ENCODE measurements around the gene ARNT2.

The ARNT2 gene

DNA sequence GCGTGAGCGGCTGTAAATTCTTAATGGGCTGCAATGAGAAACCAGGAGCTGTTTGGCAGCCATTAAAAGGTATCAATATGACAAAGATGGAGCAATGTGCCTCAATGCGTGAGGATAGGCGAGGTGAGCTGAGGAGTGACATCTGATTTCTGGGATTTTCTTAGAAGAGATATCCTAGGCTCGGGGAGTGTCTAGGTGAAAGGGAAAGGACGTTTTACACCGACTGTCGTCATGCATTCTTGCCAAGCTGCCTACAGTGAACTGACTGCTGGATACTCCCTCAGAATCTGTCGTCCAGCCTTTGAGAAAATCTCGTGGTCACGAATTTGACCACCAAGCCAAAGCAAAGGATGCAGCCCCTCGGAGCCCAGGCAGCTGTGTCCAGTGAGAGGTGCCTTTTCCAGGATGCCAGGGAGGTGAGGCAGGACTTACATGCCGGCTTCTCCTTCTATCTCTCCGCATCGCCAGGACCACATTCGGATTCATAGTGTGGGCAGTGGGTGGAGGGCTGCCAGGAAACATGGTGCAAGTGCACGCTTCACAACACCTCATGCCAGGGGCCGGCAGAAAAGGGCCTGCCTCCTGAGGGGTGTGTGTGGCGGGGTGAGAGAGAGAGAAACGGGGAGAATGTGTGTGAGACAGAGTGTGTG is 210.7 kb downstream of the ARNT2 start:
- TF ChIP-seq CTCF (IDR thresholded peaks at IDR 0.05; ENCODE audit: low read length), result no peak
- TF ChIP-seq EZH2 (IDR thresholded peaks at IDR 0.05; ENCODE audit: borderline replicate concordance, low read length), result no peak
- Histone ChIP-seq H3K9me3 (ENCODE audit: low read length) (no peaks in the 10 kb centered on the region), H3K27me3 (ENCODE audit: insufficient read depth, low read length) (peaks cover 3% of the 10 kb centered on the region; the same call in 1 of the 2 replicates), H3K4me3 (ENCODE audit: low read depth, low read length, poor library complexity, severe bottlenecking) (no peak overlapping the region), H3K9me2 (ENCODE audit: low read depth, low read length) (no peaks in the 10 kb centered on the region), H3K36me3 (ENCODE audit: insufficient read depth, low read length) (no peaks in the 10 kb centered on the region), H4K20me1 (ENCODE audit: insufficient read depth, low read length) (no peaks in the 10 kb centered on the region), H3K4me1 (ENCODE audit: insufficient read depth, low read length, severe bottlenecking) (no peaks in the 10 kb centered on the region), H3K4me2 (ENCODE audit: low read length) (no peak overlapping the region), H2AFZ (ENCODE audit: low read length) (no peak overlapping the region), H3K9ac (ENCODE audit: low read length) (no peak overlapping the region), H3K27ac (ENCODE audit: low read depth, low read length, poor library complexity, severe bottlenecking) (no peak overlapping the region), H3F3A (ENCODE audit: insufficient read depth, low read length) (no peaks in the 10 kb centered on the region), H3K79me2 (ENCODE audit: insufficient read depth, low read length) (no peaks in the 10 kb centered on the region)

GRCh38 chr15:80615361-80615736 is 211.2 kb downstream of the ARNT2 start:
- Histone ChIP-seq H3F3A (ENCODE audit: insufficient read depth, low read length) (no peaks in the 10 kb centered on the region), H3K4me2 (ENCODE audit: low read length) (no peak overlapping the region), H3K79me2 (ENCODE audit: insufficient read depth, low read length) (no peaks in the 10 kb centered on the region), H3K9me2 (ENCODE audit: low read depth, low read length) (no peaks in the 10 kb centered on the region), H2AFZ (ENCODE audit: low read length) (no peak overlapping the region), H3K36me3 (ENCODE audit: insufficient read depth, low read length) (no peaks in the 10 kb centered on the region), H3K4me3 (ENCODE audit: low read depth, low read length, poor library complexity, severe bottlenecking) (no peak overlapping the region), H4K20me1 (ENCODE audit: insufficient read depth, low read length) (no peaks in the 10 kb centered on the region), H3K27me3 (ENCODE audit: insufficient read depth, low read length) (peaks cover 3% of the 10 kb centered on the region; the same call in 1 of the 2 replicates), H3K27ac (ENCODE audit: low read depth, low read length, poor library complexity, severe bottlenecking) (no peak overlapping the region), H3K4me1 (ENCODE audit: insufficient read depth, low read length, severe bottlenecking) (no peaks in the 10 kb centered on the region), H3K9ac (ENCODE audit: low read length) (no peak overlapping the region), H3K9me3 (ENCODE audit: low read length) (no peaks in the 10 kb centered on the region)
- TF ChIP-seq CTCF (IDR thresholded peaks at IDR 0.05; ENCODE audit: low read length) (no peak), EZH2 (IDR thresholded peaks at IDR 0.05; ENCODE audit: borderline replicate concordance, low read length) (no peak)

DNA sequence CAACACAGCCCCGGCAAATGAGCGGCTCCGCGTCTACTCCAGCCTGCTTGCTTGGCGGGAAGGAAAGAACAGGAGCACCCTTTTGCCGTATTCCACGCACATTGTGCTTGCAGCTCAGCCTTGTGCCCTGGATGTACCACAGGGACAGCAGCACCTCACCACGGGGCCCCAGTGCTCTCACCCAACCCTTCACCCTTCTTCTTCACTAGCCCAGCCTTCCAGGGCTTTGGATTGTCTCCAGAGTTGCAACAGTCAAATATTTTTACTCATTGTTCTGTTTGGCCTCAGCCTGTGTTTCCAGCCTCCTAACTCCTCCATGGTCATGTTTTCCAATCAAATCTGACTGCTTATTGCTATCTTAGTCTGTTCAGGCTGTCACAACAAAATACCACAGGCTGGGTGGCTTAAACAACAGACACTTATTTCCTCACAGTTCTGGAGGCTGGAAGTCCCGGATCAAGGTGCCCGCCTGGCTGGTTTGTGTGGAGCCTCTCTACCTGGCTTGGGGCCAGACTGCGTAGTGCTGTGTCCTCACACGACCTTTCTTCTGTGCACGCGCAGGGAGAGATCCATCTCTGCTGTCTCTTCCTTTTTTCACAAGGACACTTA is 211.7 kb downstream of the ARNT2 start:
- Histone ChIP-seq H4K20me1 (ENCODE audit: insufficient read depth, low read length) (no peaks in the 10 kb centered on the region), H3K27ac (ENCODE audit: low read depth, low read length, poor library complexity, severe bottlenecking) (no peak overlapping the region), H3F3A (ENCODE audit: insufficient read depth, low read length) (no peaks in the 10 kb centered on the region), H3K9me2 (ENCODE audit: low read depth, low read length) (no peaks in the 10 kb centered on the region), H2AFZ (ENCODE audit: low read length) (no peak overlapping the region), H3K4me1 (ENCODE audit: insufficient read depth, low read length, severe bottlenecking) (no peaks in the 10 kb centered on the region), H3K9ac (ENCODE audit: low read length) (no peak overlapping the region), H3K27me3 (ENCODE audit: insufficient read depth, low read length) (peaks cover 3% of the 10 kb centered on the region; the same call in 1 of the 2 replicates), H3K79me2 (ENCODE audit: insufficient read depth, low read length) (no peaks in the 10 kb centered on the region), H3K36me3 (ENCODE audit: insufficient read depth, low read length) (no peaks in the 10 kb centered on the region), H3K4me3 (ENCODE audit: low read depth, low read length, poor library complexity, severe bottlenecking) (no peak overlapping the region), H3K4me2 (ENCODE audit: low read length) (no peak overlapping the region), H3K9me3 (ENCODE audit: low read length) (no peaks in the 10 kb centered on the region)
- TF ChIP-seq CTCF (IDR thresholded peaks at IDR 0.05; ENCODE audit: low read length) (no peak), EZH2 (IDR thresholded peaks at IDR 0.05; ENCODE audit: borderline replicate concordance, low read length) (no peak)

Data from OCI-LY1 (cell line).